NCI-H1417 treated with DMSO at 0.1 percent for 48 hours (cell line): ENCODE data around the gene LARGE1.

ENCODE experiments used
- DNase-seq: peaks from one replicate; lab custom pipeline; 2025; lab: John Stamatoyannopoulos, UW

LARGE1 gene

DNA sequence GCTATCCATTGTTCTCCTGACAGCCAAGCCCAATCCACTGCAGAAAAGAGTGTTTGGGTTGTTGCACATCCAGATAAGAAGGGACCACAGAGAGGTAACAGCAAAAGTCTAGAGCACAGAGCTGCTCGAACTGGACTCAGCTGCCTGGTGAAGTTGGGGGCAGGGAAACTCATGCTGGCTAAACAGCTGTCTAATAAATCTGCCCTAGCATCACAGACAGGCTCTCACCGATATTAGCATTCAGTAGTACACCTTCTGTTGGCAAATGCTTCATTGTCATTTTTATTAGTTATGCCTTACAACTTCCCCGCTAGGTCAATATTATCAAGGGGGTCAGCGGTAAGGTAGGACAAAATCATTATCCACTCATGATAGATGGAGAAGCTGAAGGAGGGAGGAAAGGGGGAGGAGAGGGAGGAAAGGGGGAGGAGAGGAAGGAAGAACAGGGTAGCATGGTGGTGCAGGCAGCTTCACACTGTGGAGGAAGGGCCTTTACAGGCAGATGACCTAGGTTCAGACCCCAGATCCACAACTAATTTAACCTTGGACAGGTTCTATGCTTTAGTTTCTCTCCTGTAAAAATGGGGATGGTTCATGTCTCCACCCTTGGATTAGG is 102.7 kb downstream of the LARGE1 start:
- DNase-seq: no peak

- DNase-seq: no peak
Observed at GRCh38 chr22:33812360-33812977, 107.8 kb downstream of the LARGE1 start.

DNA sequence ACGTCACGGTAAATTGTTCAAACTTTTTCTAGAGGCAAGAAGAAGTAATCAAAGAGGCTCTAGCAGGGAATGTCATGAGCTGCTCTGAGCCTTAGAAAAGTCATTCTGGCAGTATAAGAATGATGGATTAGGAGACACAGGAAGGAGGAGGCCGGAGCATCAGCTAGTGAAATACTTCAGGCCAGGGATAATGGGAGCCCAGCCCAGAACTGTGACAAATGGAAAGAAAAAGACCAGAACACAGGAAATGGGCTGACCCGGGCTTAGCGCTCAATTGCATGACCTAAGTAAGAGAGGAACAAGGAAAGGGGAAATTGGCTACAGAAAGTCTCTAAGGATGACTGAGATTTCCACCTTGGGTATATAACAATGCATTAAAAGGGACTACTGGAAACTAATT is 108.6 kb downstream of the LARGE1 start:
- DNase-seq: no peak

- DNase-seq: no peak
Observed at GRCh38 chr22:33811208-33811607, 109.1 kb downstream of the LARGE1 start.

GRCh38 chr22:33807470-33807869 is 112.8 kb downstream of the LARGE1 start:
- DNase-seq: no peak

- DNase-seq: no peak
Observed at GRCh38 chr22:33806191-33806590, 114.1 kb downstream of the LARGE1 start.

DNA sequence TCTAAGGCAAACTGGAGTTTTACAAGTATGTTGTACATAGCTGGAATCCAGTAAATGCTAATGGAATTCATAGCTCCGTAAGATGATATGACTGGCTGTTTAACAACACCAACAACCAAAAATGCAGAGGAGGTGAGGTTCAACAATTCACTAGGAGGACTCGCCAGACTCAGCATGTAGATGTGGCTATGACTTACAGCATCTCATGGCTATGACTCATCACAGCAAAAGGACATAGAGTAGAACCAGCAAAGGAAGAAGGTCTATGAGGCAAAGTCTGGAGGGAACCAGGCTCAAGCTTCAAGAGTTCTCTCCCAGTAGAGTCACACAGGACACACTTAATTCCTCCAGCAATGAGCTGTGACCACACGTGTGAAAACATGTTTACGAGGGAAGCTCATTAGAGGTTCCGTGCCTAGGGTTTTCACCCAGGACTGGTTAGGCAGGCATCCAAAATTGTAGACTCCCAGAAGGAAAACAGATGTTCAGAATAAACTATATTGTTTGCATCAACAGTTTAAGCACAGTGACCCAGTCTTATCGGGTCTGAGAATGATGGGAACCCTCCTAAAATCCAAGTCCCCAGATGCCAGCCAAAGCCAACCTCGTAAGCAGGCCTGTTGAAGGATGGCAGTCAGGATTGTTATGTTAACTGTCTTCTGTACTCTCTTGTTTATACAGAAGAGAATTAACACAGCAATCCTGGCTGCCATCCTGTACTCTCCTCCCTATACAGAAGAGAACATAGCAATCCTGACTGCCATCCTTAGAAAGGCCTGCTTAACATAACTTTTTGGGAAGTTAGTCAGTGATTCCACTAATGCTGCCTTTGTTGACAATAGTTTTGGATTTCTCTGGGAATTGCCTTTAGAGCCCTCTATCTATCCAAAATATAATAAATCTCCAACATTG is 116.6 kb downstream of the LARGE1 start:
- no peak for DNase-seq

GRCh38 chr22:33798401-33798800 is 121.9 kb downstream of the LARGE1 start:
- no peak for DNase-seq

- DNase-seq: no peak
Observed at GRCh38 chr22:33796494-33796893, 123.8 kb downstream of the LARGE1 start.

DNA sequence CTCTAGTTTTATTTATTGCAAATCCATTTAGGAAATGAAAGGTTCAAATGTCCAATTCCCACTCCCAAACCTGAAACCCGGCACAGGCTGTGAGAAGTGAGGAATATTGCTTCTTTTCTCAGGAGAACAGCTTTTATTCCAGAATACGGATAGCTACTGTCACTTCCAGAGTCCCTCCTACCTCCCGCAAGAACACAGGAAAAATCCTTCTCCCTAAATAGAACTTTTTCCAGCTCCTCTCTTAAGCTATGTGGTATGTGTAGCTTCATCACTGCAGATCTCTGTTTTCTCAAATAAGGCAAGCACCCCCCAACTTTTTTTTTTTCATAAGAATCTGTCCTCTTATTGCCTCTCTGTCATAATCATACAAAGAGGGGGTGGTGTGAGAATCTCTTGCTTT is 126.8 kb downstream of the LARGE1 start:
- no peak for DNase-seq

DNA sequence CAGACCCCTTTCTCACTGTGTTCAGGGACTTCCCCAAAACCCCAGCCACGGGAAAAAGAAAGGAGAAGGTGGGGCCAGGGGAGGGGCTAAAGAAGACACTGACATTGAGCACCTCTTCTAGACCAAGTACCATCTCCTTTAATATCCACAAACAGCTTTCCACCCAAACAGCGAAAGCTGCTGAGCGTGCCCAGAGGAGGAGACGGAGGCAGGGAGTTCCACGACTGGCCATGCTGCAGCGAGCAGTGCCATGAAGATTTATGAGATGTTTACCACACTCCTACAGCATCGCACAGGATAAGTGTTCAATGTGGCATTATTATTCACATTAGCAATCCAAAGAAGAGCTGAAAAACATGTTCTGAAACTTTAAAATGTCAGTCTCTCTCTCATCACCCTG is 127.4 kb downstream of the LARGE1 start:
- DNase-seq: no peak

DNA sequence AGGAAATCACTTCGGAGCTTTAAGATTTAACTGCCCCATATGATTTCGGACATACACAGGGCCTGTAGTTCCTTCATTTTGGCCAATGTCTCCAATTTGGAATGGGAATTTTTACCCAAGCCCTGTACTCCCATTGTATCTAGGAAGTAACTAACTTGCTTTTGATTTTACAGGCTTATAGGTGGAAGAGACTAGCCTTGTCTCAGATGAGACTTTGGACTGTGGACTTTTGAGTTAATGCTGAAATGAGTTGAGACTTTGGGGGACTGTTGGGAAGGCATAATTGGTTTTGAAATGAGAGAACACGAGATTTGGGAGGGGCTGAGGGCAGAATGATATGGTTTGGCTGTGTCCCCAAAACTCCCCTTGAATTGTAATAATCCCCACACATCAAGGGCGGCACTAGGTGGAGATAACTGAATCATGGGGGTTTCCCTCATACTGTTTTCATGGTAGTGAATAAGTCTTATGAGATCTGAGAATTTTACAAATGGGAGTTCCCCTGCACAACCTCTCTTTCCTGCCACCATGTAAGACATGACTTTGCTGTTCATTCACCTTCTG is 130.5 kb downstream of the LARGE1 start:
- no peak for DNase-seq

DNA sequence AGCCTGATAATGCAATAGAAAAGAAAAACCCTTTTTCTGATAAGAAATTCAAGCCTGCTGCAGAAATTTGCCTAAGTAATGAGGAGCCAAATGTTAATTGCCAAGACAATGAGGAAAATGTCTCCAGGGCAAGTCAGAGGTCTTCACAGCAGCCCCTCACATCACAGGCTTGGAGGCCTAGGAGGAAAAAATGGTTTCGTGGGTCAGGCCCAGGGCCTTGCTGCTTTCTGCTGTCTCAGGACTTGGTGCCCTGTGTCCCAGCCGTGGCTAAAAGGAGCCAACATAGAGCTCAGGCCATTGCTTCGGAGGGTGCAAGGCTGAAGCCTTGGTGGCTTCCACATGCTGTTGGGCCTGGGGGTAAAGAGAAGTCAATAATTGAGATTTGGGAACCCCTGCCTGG is 131.3 kb downstream of the LARGE1 start:
- DNase-seq: no peak

DNA sequence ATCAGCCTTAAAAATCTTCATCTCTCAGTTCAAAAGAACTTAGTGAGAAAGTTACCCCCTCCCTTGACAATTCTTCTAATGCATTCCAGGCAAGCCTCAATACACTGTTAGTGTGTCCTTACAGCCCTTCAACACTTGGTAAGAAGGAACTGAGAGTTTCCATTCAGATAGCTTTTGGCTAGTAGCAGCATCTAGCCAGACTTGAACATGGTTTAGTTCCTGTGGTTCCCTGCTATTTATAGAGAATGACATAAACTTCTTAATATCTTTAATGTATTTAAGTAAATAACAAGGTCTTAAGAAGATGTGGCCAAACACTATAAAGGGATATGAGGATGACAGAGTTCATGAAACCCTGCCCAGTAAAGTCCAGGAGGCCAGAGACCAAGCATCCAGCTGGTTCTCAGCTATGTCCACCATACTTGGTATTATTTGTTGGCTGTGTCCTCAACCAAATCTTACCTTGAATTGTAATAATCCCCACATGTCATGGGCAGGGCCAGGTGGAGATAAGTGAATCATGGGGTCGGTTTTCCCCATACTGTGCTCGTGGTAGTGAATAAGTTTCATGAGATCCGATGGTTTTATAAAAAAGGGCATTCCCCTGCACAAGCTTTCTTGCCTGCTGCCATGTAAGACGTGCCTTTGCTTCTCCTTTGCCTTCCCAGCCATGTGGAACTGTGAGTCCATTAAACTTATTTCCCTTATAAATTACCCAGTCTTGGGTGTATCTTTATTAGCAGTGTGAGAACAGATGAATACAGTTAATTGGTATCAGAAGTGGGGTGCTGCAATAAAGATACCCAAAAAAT is 132.4 kb downstream of the LARGE1 start:
- DNase-seq: no peak

GRCh38 chr22:33786149-33786548 is 134.1 kb downstream of the LARGE1 start:
- no peak for DNase-seq

DNA sequence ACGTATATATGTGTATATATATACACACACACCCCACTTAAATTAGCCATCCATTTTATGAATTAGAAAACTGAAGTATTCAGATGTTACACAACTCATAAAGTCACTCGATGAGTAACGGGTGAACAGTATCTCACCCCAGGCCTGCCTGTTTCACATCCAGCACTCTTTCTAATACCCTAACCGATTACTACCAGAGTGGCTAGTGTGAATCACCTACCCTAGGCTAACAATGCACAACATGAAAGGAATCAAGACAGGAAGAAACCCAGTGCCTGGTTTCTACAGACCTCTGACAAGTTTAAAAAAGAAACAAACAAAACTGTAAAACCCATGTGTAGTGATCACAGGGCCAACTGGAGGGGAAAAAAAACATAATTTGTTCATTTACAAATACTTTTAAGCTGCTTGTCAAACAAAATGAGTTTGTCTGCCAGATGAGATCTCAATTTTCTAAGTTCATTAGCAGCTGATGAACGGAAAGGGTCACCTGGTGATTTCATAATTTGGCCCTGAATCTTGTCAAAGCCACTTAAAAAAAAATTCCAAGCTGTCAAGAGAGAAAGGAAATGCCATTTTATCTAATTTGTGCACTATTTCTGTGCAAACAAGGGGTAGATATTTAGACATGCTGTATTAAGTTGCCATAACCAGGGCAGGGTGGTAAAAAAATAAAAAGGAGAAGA is 134.8 kb downstream of the LARGE1 start:
- no peak for DNase-seq

GRCh38 chr22:33781411-33781810 is 138.9 kb downstream of the LARGE1 start:
- no peak for DNase-seq

- DNase-seq: peak; percentile 35
Observed at GRCh38 chr22:33780531-33781136, 139.6 kb downstream of the LARGE1 start.

DNA sequence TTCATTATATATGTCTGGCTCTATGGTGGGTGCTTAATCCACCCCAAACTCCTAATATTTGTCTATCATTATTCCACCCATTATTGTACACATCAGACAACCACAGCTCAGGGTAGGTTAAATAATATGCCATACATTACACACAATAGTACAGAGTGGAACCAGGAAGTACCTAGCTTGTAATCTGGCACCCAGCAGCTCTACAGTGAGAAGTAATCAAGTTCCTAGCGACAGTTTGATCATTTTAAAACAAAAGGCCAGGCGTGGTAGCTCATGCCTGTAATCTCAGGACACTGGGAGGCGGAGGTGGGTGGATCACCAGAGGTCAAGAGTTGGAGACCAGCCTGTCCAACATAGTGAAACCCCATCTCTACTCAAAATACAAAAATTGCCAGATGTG is 141.0 kb downstream of the LARGE1 start:
- DNase-seq: no peak

GRCh38 chr22:33776491-33776890 is 143.8 kb downstream of the LARGE1 start:
- no peak for DNase-seq

GRCh38 chr22:33774781-33775180 is 145.5 kb downstream of the LARGE1 start:
- DNase-seq: no peak
